Stimulated activated CD8-positive, alpha-beta memory T cell treated with anti-CD3 and anti-CD28 coated beads, Interleukin-15, amount 100 ng/mL, for 24 hours (primary cell): ENCODE measurements around the gene USP32.
"Not testable (repeated sequence)": the region's sequence is repeated elsewhere in the genome, so short reads cannot be mapped to it uniquely, and the experiment has no call there.

Source experiments
- DNase-seq: peaks from one replicate; pipeline ENCODE4 v3.0.0-alpha.2; 2020; ENCODE audit warnings: low read depth

The USP32 gene

GRCh38 chr17:60230358-60230757 is 161.6 kb downstream of the USP32 start:
- no peak for DNase-seq

GRCh38 chr17:60229188-60229802 is 162.6 kb downstream of the USP32 start:
- no peak for DNase-seq

DNA sequence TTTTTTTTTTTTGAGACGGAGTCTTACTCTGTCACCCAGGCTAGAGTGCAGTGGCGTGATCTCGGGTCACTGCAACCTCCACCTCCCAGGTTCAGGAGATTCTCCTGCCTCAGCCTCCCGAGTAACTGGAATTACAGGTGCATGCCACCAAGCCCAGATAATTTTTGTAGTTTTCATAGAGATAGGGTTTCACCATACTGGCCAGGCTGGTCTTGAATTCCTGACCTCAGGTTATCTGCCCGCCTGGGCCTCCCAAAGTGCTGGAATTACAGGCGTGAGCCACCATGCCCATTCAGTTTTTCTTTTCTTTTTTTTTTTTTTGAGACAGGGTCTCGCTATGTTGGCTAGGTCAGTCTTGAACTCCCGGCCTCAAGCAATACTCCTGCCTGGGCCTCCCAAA is 164.7 kb downstream of the USP32 start:
- DNase-seq = not testable (repeated sequence)

DNA sequence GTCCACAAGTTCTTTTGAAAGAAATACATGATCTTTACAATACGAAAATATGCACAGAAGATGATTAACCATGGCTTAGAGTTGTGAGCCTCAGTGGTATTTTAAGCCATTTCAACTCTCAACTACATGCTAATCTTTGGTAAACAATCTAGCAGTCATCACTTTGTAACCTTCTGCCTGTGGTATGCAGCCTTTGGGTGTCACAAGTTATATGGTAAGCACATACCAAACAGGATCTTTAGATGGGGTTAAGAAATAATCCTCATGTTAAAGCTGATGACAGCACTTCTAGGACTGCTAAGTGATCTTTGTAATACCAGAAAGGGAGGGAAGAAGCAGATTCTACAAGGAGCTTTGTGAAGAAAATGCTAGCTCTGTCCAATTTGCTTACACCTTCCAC is 167.9 kb downstream of the USP32 start:
- DNase-seq = no peak

- DNase-seq = no peak
These were observed 168.5 kb downstream of the USP32 start for GRCh38 chr17:60223456-60223855.

DNA sequence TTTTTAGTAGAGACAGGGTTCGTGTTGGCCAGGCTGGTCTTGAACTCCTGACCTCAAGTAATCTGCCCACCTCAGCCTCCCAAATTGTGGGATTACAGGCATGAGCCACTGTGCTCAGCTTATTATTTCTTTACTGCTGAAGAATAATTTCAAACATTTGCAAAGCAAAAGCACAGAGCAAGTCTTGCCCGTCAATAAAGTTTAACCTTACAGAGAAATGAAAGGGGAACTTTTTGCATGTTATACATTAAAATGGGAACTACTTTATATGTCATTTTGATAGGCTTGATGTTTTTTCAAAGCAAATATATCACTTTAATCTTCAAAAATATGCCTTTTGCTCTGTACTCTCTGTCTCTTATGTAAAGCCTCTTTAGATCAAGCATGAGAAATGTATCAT is 173.2 kb downstream of the USP32 start:
- DNase-seq = not testable (repeated sequence)

DNA sequence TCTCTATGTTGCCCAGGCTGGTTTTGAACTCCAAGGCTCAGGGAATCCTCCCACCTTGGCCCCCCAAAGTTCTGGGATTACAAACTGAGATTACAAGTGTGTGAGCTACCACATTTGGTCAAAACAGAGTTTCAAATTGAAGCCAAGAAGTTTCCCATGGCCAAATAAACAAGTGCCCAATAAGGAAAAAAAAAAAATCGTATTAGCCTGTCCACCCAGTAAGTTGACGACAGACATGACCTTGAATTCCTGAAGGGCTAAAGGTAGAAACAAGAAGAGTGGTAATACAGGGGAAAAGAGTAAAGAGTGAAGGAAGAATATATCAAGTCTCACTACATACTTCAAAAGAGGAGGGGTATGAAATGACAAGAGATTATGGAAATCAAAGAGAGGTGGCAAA is 176.0 kb downstream of the USP32 start:
- not testable (repeated sequence) for DNase-seq

- DNase-seq = not testable (repeated sequence)
These were observed 180.7 kb downstream of the USP32 start for GRCh38 chr17:60211282-60211681.

DNA sequence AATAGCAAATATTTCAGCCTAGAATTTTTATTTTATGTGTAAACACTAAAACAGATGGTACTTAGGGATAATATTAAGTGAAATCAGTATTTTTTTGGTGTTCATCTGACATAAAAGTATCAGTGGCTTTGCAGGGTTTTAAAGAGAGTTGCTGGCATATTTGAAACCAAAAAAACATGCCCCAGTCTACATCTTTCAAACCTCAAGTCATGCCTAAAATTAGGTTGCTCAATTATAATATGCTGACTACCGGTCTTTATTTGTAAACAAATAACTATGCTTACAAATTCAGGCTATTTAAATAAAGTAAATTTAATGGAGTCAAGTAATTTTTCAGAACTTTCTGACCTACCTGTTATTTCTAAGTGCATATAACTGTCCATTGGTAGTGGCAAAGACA is 183.6 kb downstream of the USP32 start:
- DNase-seq = not testable (repeated sequence)

GRCh38 chr17:60205782-60206181 is 186.2 kb downstream of the USP32 start:
- not testable (repeated sequence) for DNase-seq

GRCh38 chr17:60198630-60199029 is 193.3 kb downstream of the USP32 start:
- DNase-seq = not testable (repeated sequence)

GRCh38 chr17:60194141-60194540 is 197.8 kb downstream of the USP32 start:
- not testable (repeated sequence) for DNase-seq

- DNase-seq = no peak
These were observed 198.5 kb downstream of the USP32 start for GRCh38 chr17:60193482-60193881.

GRCh38 chr17:60193032-60193431 is 198.9 kb downstream of the USP32 start:
- DNase-seq = not testable (repeated sequence)

DNA sequence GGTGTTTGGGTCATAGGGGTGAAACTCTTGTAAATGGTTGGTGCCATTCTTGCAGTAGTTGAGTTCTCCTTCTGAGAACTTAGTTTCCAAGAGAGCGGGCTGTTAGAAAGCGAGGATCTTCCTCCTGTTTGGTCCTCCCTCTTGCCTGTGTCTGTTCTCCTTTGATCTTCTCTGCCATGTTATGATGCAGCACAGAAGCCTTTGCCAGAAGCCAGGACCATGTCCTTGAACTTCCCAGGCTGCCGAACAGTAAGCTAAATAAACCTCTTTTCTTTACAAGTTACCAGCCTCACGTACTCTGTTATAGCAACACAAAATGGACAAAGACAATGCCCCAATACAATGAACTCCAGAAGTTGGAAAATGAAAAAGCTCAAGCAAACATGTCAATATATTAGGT is 201.9 kb downstream of the USP32 start:
- DNase-seq = not testable (repeated sequence)

- DNase-seq = no peak
These were observed 203.2 kb downstream of the USP32 start for GRCh38 chr17:60188759-60189158.

DNA sequence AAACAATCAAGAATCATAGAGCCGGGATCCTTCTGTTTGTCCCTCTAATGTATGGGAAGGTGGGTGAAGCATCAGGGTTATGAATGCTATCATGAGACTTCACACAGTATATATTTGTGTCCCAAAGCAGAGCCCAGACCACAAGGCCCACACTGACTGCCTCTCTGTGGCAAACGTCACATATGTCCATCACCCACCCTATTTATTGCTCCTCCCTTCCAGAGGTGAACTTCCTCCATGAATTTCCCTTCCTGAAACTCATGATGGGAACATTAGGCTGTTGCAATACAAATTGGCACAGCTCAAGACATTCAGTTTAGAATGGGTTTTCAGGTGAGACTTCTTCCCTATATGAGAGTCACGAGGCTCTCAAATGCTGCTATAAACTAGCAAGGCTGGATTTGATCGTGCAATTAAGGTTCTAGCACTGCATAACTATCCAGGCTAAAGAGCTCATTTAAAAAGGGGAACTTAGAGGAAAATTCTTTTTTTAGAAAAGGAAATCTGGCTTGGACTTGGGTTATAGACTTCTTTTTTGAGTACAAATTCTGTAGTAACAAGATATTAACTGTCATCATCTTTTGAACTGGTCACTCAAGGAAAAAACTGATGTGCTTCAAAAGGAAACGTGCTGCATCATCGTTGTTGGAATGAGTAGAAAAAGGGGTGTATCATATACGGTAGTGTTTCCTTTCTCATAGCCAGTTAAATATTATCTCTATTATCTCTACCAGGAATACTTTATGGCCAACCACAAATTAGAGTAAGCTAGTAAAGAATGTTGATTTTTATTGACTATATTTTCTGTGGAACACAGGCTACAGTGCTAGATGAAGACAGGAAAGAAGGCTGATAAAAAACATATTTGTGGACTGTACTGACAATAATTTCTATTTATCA is 204.8 kb downstream of the USP32 start:
- not testable (repeated sequence) for DNase-seq

- not testable (repeated sequence) for DNase-seq
These were observed 205.6 kb downstream of the USP32 start for GRCh38 chr17:60186372-60186771.

- DNase-seq = not testable (repeated sequence)
These were observed 211.6 kb downstream of the USP32 start for GRCh38 chr17:60180380-60180779.

- not testable (repeated sequence) for DNase-seq
These were observed 213.8 kb downstream of the USP32 start for GRCh38 chr17:60178180-60178579.

GRCh38 chr17:60176763-60177162 is 215.2 kb downstream of the USP32 start:
- DNase-seq = not testable (repeated sequence)

DNA sequence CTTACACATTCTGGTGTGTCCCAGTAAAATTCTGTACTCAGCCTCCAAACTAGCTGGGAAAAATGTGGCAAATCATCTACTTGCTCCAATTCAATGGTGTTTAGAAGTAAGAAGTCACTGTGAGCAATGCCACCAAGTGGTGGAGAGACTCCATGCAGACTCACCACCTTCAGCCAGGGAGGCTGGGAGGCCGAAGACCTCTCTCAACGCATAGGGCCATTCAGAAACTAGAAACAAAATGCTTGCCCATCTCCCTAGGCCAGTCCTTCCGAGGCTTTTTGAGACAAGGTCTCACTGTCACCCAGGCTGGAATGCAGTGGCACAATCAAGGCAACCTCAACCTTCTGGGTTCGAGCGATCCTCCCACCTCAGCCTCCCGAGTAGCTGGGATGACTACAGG is 217.2 kb downstream of the USP32 start:
- not testable (repeated sequence) for DNase-seq

- no peak for DNase-seq
These were observed 217.9 kb downstream of the USP32 start for GRCh38 chr17:60174035-60174434.
